Posterior cingulate gyrus (tissue), 11 donors: ENCODE results near the gene CDCA7L.
A peak's percentile ranks its signal among the peaks of the same experiment; 100 is the strongest.

Source experiments
- DNase-seq, 10 donors: peaks; one replicate each; pipeline versions ENCODE4 v3.0.0 to v3.0.0-alpha.2; 2020 to 2021; ENCODE audit warnings: mixed read lengths in 3 of 10
- intact Hi-C: fragments of 100-400 bp; cut with DNase I; formaldehyde crosslinking; loops from one replicate; pipeline ENCODE4 v1.15.1; 2023

Gene CDCA7L

GRCh38 chr7:21945454-21946221 lies at the start of gene CDCA7L:
TSS of gene CDCA7L (minus strand) at chr7:21945899. CDS start at chr7:21945804, 95 bp downstream.
- DNase-seq: peak; percentile 44 to 93 (median 58)
- intact Hi-C loops: loop anchor here (5.0 to 10.0 kb wide), 2 partner anchors 137 to 171 kb away; no protein-coding TSS in a partner anchor

DNA sequence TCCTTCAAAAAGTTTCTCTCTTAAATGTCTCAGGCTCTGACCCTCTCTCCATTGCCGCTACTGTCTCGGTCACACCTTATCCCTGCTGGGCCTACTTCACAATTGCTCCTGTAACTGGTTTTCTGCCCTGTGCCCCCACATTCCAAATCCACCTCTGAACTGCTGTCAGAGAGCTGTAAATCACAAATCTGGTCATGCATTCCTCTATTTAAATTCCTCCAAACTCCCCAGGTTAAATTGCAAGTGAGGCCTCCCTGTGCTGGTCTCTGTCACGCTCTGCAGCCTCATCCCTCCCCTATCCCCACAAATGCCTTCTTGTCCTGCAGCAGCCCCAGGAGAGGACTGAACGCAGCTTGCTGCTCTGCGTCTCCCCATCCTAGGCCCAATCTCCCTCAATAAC lies 40.4 kb upstream of the CDCA7L start:
- intact Hi-C loops: no loop called here
- DNase-seq: no peak

GRCh38 chr7:21984042-21984441 lies 38.3 kb upstream of the CDCA7L start:
- intact Hi-C loops: no loop called here
- DNase-seq: no peak

DNA sequence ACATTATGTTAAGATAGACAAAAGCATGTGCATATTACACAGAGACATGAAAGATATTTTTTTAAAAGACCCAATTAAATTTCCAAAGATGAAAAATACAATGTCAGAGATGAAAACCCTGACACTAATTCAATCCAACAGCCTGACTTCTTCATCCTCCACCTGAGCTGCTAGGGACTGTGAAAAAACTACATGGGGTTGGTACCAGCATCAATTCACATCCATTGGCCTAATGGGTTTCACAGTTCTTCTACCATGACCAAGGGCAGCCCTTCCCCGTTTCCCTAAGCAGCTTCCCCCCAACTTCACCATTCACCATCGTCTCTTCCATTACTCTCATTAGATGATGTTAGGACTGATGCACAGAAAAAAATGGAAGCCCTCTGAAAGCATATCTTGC lies 37.4 kb upstream of the CDCA7L start:
- no peak for DNase-seq

GRCh38 chr7:21981524-21981923 lies 35.8 kb upstream of the CDCA7L start:
- intact Hi-C loops: no loop called here
- DNase-seq: no peak

More for the DNA sequence above, 37.4 kb upstream of the CDCA7L start:
- intact Hi-C loops: no loop called here

GRCh38 chr7:21980926-21981500 lies 35.3 kb upstream of the CDCA7L start:
- intact Hi-C loops: no loop called here
- no peak for DNase-seq

DNA sequence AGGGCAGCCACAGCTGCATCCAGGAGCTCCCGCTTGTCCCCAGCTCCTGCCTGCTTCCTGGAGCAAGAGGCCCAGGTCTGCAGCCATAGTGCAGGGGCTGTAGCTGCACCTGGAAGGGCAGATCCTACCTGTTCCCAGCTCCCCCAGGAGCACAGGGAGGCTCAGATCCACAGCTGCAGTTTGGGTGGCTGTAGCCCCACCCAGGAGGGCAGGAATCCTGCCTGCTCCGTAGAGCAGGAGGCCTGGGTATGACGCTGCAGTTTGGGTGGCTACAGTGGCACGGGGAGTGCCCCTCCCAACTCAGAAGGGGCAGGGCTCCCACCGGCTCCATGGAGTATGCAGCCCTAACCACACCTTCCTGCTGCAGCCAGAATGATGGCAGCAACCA lies 26.7 kb upstream of the CDCA7L start:
- DNase-seq: no peak
- intact Hi-C loops: no loop called here

GRCh38 chr7:21971780-21972396 lies 26.2 kb upstream of the CDCA7L start:
- DNase-seq: no peak
- intact Hi-C loops: no loop called here

GRCh38 chr7:21969822-21970221 lies 24.1 kb upstream of the CDCA7L start:
- DNase-seq: no peak
- intact Hi-C loops: no loop called here

GRCh38 chr7:21967598-21968003 lies 21.9 kb upstream of the CDCA7L start:
- no peak for DNase-seq
- intact Hi-C loops: no loop called here

DNA sequence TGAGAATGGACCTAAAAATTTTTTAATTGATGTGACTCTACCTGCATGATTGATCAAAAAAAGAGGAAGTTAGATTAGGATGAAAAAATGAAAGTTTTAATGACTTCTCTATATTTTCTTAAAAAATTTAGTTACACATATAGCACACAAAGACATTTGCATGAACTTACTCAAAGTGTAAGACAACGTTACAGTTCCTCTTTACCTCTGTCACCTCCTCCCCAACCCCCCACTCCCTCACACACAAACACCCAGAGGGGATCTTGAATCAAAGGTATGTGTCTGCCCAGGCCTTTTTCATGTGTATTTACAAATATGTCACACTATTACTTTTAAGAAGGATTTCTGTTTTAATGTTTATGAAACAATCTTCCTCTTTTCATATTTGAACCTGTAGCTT lies 20.6 kb upstream of the CDCA7L start:
- intact Hi-C loops: no loop called here
- no peak for DNase-seq

DNA sequence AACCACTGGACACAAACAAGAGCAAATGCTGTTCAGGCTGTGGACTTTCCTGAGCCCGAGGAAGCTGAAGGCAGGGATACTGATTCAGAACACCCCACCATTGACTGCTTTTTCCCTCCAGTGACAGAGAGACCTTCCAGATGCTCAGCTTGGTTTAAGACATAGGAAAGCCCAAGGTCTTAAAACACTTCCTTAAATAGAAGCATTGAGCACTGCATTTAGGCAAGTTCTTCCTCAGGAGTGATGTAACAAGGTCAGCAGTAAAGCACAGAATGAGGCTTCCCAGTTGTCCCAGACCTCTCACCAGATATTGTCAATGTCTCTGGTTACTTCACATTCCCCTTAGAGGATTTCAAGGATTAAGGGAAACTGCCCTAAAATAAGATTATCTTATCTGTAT lies 19.6 kb upstream of the CDCA7L start:
- no peak for DNase-seq
- intact Hi-C loops: no loop called here

- DNase-seq: no peak
- intact Hi-C loops: no loop called here
Measured at GRCh38 chr7:21962677-21963076, 17.0 kb upstream of the CDCA7L start.

DNA sequence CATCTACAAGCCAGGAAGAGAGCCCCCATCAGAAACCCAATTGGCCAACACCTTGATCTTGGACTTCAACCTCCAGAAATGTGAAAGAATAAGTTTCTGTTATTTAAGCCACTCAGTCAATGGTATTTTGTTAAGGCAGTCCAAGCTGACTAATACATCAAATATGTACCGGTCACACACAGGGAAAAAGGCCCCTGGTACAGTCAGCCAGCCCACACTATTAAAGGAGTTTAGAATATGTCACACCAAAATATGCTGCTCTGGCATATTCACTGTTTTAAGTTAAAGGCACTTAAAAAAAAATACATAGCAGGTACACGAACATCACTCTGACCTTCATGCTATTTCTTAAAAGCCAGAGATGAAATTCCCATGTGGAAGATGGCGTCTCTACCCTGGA lies 15.2 kb upstream of the CDCA7L start:
- DNase-seq: no peak

DNA sequence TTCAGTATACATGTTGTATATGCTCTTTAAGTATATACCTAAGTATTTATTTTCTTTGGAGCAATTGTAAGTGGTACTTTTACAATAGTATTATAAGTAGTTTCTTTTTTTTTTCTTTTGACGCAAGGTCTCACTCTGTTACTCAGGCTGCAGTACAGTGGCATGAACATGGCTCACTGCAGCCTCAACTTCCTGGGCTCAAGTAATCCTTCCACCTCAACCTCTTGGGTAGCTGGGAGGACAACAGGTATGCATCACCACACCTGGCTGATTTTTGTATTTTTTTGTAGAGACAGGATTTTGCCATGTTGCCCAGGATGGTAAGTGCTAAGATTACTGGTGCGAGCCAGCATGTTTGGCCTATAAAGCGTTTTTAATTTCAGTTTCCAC lies 13.7 kb upstream of the CDCA7L start:
- DNase-seq: no peak
- intact Hi-C loops: no loop called here

More for the DNA sequence above, 15.2 kb upstream of the CDCA7L start:
- intact Hi-C loops: no loop called here

DNA sequence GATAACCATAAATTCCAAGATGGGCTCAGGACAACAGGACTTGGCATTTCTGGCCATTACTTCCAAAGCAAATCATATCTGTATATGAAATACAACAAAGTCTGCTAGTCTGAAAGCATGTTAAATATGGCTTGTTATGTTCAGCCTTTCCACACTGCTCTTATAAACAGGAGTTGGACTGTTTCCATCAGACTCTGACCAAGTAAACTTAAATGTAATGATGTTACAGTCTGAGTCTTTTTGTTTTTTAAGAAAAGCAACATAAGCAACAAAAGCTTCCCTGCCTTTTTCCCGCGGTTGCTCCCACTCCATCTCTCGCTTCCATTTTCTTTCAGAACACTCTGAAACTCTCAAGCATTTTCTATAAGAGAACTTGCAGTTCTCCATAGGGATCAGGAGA lies 8.1 kb upstream of the CDCA7L start:
- no peak for DNase-seq
- intact Hi-C loops: no loop called here

DNA sequence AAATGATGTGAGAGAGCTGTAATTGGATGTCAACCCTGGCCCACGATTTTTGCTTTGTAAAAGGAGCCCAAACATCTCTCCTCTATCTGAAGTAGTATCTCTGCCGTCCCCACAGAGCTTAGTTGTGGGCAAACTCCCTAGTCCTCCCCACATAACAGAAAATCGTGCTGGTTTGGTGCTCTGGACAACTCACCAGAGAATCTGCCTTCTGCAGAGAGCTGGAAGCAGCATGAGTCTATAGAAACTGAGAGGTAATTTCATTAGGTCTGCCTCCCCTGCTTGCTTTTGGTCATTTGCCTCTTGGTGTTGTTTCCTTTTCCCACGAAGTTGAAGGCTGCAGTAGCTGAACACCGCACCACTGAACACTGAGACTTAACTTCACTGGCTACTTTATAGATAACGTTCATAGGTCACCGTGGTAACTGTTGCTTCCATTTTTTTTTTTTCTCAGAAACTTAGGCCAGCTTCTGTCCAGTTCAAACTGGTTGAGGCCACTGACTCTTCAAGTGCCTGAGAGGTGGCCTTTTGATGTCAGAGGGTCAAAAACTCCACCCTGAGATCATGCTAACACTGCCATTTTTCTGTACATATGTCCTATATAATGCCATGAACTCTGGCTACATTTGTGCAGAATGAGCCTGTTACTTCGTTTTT lies 3.3 kb upstream of the CDCA7L start:
- intact Hi-C loops: loop anchor here (5.0 to 10.0 kb wide), 2 partner anchors 133 to 174 kb away; no protein-coding TSS in a partner anchor
- no peak for DNase-seq

DNA sequence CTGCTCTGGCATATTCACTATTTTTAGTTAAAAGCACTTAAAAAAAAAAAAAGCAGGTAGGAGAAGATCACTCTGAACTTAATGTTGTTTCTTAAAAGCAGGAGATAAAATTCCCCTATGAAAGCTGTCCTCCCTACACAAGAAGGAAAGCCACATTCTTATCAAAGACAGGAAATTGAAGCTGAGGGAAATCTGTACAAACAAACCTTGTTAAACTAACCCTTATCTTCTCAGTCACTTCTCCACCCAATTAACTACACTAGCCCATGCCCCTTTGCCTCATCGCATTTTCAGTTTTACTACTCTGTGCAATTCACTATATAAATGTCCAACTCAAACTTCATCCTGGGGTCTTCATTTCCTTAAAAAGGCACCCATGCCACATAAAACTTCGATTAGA lies 2.7 kb upstream of the CDCA7L start:
- intact Hi-C loops: loop anchor here (5.0 to 10.0 kb wide), 2 partner anchors 134 to 174 kb away; no protein-coding TSS in a partner anchor
- no peak for DNase-seq

- DNase-seq: no peak
- intact Hi-C loops: loop anchor here (5.0 to 10.0 kb wide), 2 partner anchors 134 to 173 kb away; no protein-coding TSS in a partner anchor
Measured at GRCh38 chr7:21947946-21948345, 2.2 kb upstream of the CDCA7L start.

DNA sequence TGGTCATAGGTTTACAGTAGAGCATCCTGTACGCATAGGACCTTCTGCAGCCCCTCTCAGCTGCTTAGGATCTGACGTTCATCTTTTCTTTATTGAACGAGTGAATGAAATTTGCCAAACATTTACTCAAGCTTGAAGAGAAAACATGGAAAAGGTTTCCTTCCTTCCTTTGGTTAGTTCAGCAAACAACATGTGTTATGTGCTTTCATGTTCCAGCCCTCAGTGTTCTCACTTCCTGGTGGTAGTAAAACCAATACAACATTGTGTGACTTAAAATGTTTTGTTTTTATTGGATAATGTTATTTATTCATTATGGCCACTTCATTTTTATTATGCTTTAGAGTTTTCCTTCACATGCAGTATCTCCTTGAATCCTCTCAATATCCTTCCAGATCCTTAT lies 1.4 kb upstream of the CDCA7L start:
- no peak for DNase-seq
- intact Hi-C loops: loop anchor here (5.0 to 10.0 kb wide), 2 partner anchors 135 to 172 kb away; no protein-coding TSS in a partner anchor

DNA sequence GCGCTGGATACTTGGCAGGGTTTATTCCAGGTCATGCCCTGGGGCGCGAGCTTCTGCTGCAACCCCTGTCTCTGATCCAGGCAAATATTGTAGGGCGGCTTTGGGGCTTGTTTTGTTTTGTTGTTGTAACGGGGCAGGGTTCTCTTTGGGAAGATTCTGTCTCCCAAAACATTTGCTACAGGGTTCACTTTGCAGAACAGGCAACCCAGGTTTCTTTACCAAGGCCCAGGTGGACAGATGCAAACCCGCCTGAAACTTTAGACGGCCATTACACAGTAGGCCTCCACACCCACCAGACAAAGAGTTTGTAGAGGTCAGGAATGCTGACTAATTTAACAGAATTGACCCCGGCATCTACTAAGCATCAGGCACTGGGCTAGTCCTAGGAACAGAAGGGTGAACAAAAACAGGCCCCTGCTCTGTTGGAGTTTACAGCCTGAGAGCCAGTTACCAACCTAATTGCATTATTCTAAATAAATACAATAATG lies 567 bp upstream of the CDCA7L start:
- no peak for DNase-seq
- intact Hi-C loops: loop anchor here (5.0 to 10.0 kb wide), 2 partner anchors 136 to 171 kb away; no protein-coding TSS in a partner anchor
